H1 (cell line): ENCODE data around the gene SMAD6. TPM values are rescaled to one million over a fixed set of nuclear protein-coding genes. Genes with fewer than 3 reads are reported as not detected.

Source experiments
- BACH1 ChIP-seq: IDR thresholded peaks from 2 replicates; pipeline ENCODE4 v1.6.1; 2012; ENCODE audit warnings: low read length, improper control_type of control experiment
- MAX ChIP-seq: IDR thresholded peaks from 2 replicates; pipeline ENCODE4 v1.6.1; 2012; ENCODE audit warnings: inconsistent platforms
- polyA plus RNA-seq, 7 experiments: library from polyadenylated mRNA; depleted of rRNA in 3 of 7; stranded (reverse) in 5 of 7; unstranded in 2 of 7; fragments of >200 nt in 5 of 7; fragments of 200-250 nt in 2 of 7; gene quantifications; 1 replicate in 5 of 7; 2 replicates in 1 of 7; 4 replicates in 1 of 7; pipeline versions ENCODE4 v1.2.1 to v1.2.3, GENCODE V29; 2011 to 2013; ENCODE audit warnings: missing spikeins in 2 of 7, mixed read lengths in 2 of 7
- total RNA-seq: library from RNA; stranded (reverse); fragmentation: NEBNext Ultra II Directional; extraction: Animal tissue kit (Norgen Biotek cat#: 25700); gene quantifications from 2 replicates; pipeline ENCODE4 v1.2.1, GENCODE V29; 2021

Gene SMAD6
- total and polyA plus RNA-seq, 2 of the 8 experiments (the other 6 are each of a cell fraction or from before 2014, with no cell fraction given): 1.8 to 7.0 TPM

GRCh38 chr15:66803749-66804148, 101.7 kb downstream of the SMAD6 start (continued):
- TF ChIP-seq MAX: no peak
- TF ChIP-seq BACH1: no peak
